Skeletal muscle satellite cell (primary cell): ENCODE results near the gene NCAM2.

Source experiments
- H3K27me3 ChIP-seq: 2 replicates; pipeline ENCODE4 v1.7.0; 2013; ENCODE audit warnings: low read length; ENCODE audit not compliant: control insufficient read depth, insufficient read depth
- H3K36me3 ChIP-seq: 2 replicates; pipeline ENCODE4 v1.7.0; 2013; ENCODE audit warnings: mild to moderate bottlenecking, control low read depth, low read length; ENCODE audit not compliant: insufficient read depth
- H3K4me1 ChIP-seq: 2 replicates; pipeline ENCODE4 v1.7.0; 2013; ENCODE audit warnings: low read length; ENCODE audit not compliant: control insufficient read depth, insufficient read depth
- H3K4me2 ChIP-seq: 2 replicates; pipeline ENCODE4 v1.7.0; 2013; ENCODE audit warnings: mild to moderate bottlenecking, low read length
- H3K4me3 ChIP-seq: 2 replicates; pipeline ENCODE4 v1.7.0; 2013; ENCODE audit warnings: low read length
- H3K9ac ChIP-seq: 2 replicates; pipeline ENCODE4 v1.7.0; 2013; ENCODE audit warnings: mild to moderate bottlenecking, low read depth, low read length, moderate library complexity
- H3K9me3 ChIP-seq: replicated peaks from 2 replicates; pipeline ENCODE4 v1.7.0; 2013; ENCODE audit warnings: mild to moderate bottlenecking, control low read depth, low read length

Gene NCAM2

GRCh38 chr21:21286170-21286798 lies 288.1 kb downstream of the NCAM2 start:
- H3K4me2 ChIP-seq = no peak overlapping the region

GRCh38 chr21:21290751-21291150 lies 292.5 kb downstream of the NCAM2 start:
- H3K27me3 ChIP-seq = no peaks in the 10 kb centered on the region
- no peaks in the 10 kb centered on the region for H3K36me3 ChIP-seq

More at GRCh38 chr21:21286170-21286798, 288.1 kb downstream of the NCAM2 start:
- Histone ChIP-seq H3K36me3 (no peaks in the 10 kb centered on the region), H3K9me3 (no peaks in the 10 kb centered on the region), H3K4me1 (no peaks in the 10 kb centered on the region), H3K27me3 (no peaks in the 10 kb centered on the region), H3K4me3 (no peak overlapping the region), H3K9ac (no peak overlapping the region)

GRCh38 chr21:21291883-21292569 lies 293.8 kb downstream of the NCAM2 start:
- Histone ChIP-seq H3K4me2 (no peak overlapping the region), H3K9ac (no peak overlapping the region), H3K9me3 (no peaks in the 10 kb centered on the region), H3K4me1 (no peaks in the 10 kb centered on the region), H3K27me3 (no peaks in the 10 kb centered on the region), H3K36me3 (no peaks in the 10 kb centered on the region), H3K4me3 (no peak overlapping the region)

More at GRCh38 chr21:21290751-21291150, 292.5 kb downstream of the NCAM2 start:
- Histone ChIP-seq H3K4me3 (no peak overlapping the region), H3K4me1 (no peaks in the 10 kb centered on the region), H3K9ac (no peak overlapping the region), H3K4me2 (no peak overlapping the region), H3K9me3 (no peaks in the 10 kb centered on the region)

GRCh38 chr21:21295303-21295702 lies 297.1 kb downstream of the NCAM2 start:
- Histone ChIP-seq H3K4me2 (no peak overlapping the region), H3K9ac (no peak overlapping the region), H3K9me3 (no peaks in the 10 kb centered on the region), H3K27me3 (no peaks in the 10 kb centered on the region), H3K4me3 (no peak overlapping the region), H3K36me3 (no peaks in the 10 kb centered on the region), H3K4me1 (no peaks in the 10 kb centered on the region)

- no peaks in the 10 kb centered on the region for H3K36me3 ChIP-seq
- no peaks in the 10 kb centered on the region for H3K4me1 ChIP-seq
- no peak overlapping the region for H3K4me3 ChIP-seq
- no peak overlapping the region for H3K9ac ChIP-seq
- H3K27me3 ChIP-seq = no peaks in the 10 kb centered on the region
- no peaks in the 10 kb centered on the region for H3K9me3 ChIP-seq
- no peak overlapping the region for H3K4me2 ChIP-seq
Observed at GRCh38 chr21:21297211-21297610, 299.0 kb downstream of the NCAM2 start.

GRCh38 chr21:21301013-21301412 lies 302.8 kb downstream of the NCAM2 start:
- H3K9ac ChIP-seq = no peak overlapping the region
- no peaks in the 10 kb centered on the region for H3K27me3 ChIP-seq
- no peak overlapping the region for H3K4me3 ChIP-seq
- no peaks in the 10 kb centered on the region for H3K4me1 ChIP-seq
- H3K36me3 ChIP-seq = no peaks in the 10 kb centered on the region
- H3K9me3 ChIP-seq = no peaks in the 10 kb centered on the region
- H3K4me2 ChIP-seq = no peak overlapping the region

- Histone ChIP-seq H3K4me2 (no peak overlapping the region), H3K36me3 (no peaks in the 10 kb centered on the region), H3K4me1 (no peaks in the 10 kb centered on the region)
Observed at GRCh38 chr21:21309510-21309909, 311.3 kb downstream of the NCAM2 start.

GRCh38 chr21:21324297-21324696 lies 326.1 kb downstream of the NCAM2 start:
- no peaks in the 10 kb centered on the region for H3K27me3 ChIP-seq
- H3K4me1 ChIP-seq = no peaks in the 10 kb centered on the region
- no peaks in the 10 kb centered on the region for H3K9me3 ChIP-seq
- no peak overlapping the region for H3K9ac ChIP-seq
- no peak overlapping the region for H3K4me3 ChIP-seq
- no peak overlapping the region for H3K4me2 ChIP-seq
- H3K36me3 ChIP-seq = no peaks in the 10 kb centered on the region

More at GRCh38 chr21:21309510-21309909, 311.3 kb downstream of the NCAM2 start:
- Histone ChIP-seq H3K9ac (no peak overlapping the region), H3K4me3 (no peak overlapping the region), H3K9me3 (no peaks in the 10 kb centered on the region), H3K27me3 (no peaks in the 10 kb centered on the region)

GRCh38 chr21:21332492-21332891 lies 334.3 kb downstream of the NCAM2 start:
- no peak overlapping the region for H3K4me3 ChIP-seq
- no peaks in the 10 kb centered on the region for H3K4me1 ChIP-seq
- no peak overlapping the region for H3K9ac ChIP-seq
- no peak overlapping the region for H3K4me2 ChIP-seq
- H3K36me3 ChIP-seq = no peaks in the 10 kb centered on the region
- H3K27me3 ChIP-seq = no peaks in the 10 kb centered on the region
- H3K9me3 ChIP-seq = no peaks in the 10 kb centered on the region

- H3K4me3 ChIP-seq = no peak overlapping the region
- H3K4me1 ChIP-seq = no peaks in the 10 kb centered on the region
- no peaks in the 10 kb centered on the region for H3K36me3 ChIP-seq
- no peak overlapping the region for H3K4me2 ChIP-seq
- H3K9ac ChIP-seq = no peak overlapping the region
- H3K27me3 ChIP-seq = no peaks in the 10 kb centered on the region
- H3K9me3 ChIP-seq = no peaks in the 10 kb centered on the region
Observed at GRCh38 chr21:21341041-21341440, 342.8 kb downstream of the NCAM2 start.

GRCh38 chr21:21345296-21345695 lies 347.1 kb downstream of the NCAM2 start:
- Histone ChIP-seq H3K9ac (no peak overlapping the region), H3K4me1 (no peaks in the 10 kb centered on the region), H3K9me3 (no peaks in the 10 kb centered on the region), H3K27me3 (no peaks in the 10 kb centered on the region), H3K4me3 (no peak overlapping the region), H3K4me2 (no peak overlapping the region), H3K36me3 (no peaks in the 10 kb centered on the region)

GRCh38 chr21:21345872-21346271 lies 347.7 kb downstream of the NCAM2 start:
- Histone ChIP-seq H3K9me3 (no peaks in the 10 kb centered on the region), H3K4me1 (no peaks in the 10 kb centered on the region), H3K4me2 (no peak overlapping the region), H3K9ac (no peak overlapping the region), H3K27me3 (no peaks in the 10 kb centered on the region), H3K4me3 (no peak overlapping the region), H3K36me3 (no peaks in the 10 kb centered on the region)
